Nephron progenitor cell (in vitro differentiated cells): ENCODE measurements around the gene MRPL2.

Source experiments
- DNase-seq: peaks from one replicate; pipeline ENCODE4 v3.0.0; 2021
- H3K27ac Mint-ChIP-seq: 2 replicates; pipeline ENCODE4 v1.8.0; 2021; ENCODE audit warnings: mild to moderate bottlenecking, moderate library complexity, mixed read lengths
- H3K27me3 Mint-ChIP-seq: 2 replicates; pipeline ENCODE4 v1.8.0; 2021; ENCODE audit warnings: mild to moderate bottlenecking, low read depth, mixed read lengths; ENCODE audit not compliant: poor library complexity
- H3K36me3 Mint-ChIP-seq: 2 replicates; pipeline ENCODE4 v1.8.0; 2021; ENCODE audit warnings: low read depth, mixed read lengths
- H3K4me1 Mint-ChIP-seq: 2 replicates; pipeline ENCODE4 v1.8.0; 2021; ENCODE audit warnings: mixed read lengths
- H3K4me3 Mint-ChIP-seq: 2 replicates; pipeline ENCODE4 v1.8.0; 2021; ENCODE audit warnings: mild to moderate bottlenecking, moderate library complexity, mixed read lengths
- H3K9me3 Mint-ChIP-seq: 2 replicates; pipeline ENCODE4 v1.8.0; 2021; ENCODE audit warnings: mild to moderate bottlenecking, moderate library complexity, mixed read lengths
- CTCF ChIP-seq: fragments of 200-600 bp; sonication (generic); IDR thresholded peaks from 2 replicates; pipeline ENCODE4 v1.5.0; 2021; ENCODE audit warnings: antibody characterized with exemption

The MRPL2 gene

GRCh38 chr6:43097502-43097901 lies 38.3 kb upstream of the MRPL2 start:
- H3K4me1 Mint-ChIP-seq: peaks cover 55% of the 10 kb centered on the region
- no peak overlapping the region for H3K4me3 Mint-ChIP-seq
- H3K9me3 Mint-ChIP-seq: no peaks in the 10 kb centered on the region
- peak overlapping the region; percentile 95 for H3K27ac Mint-ChIP-seq
- TF ChIP-seq CTCF: no peak
- DNase-seq: no peak
- no peaks in the 10 kb centered on the region for H3K27me3 Mint-ChIP-seq
- H3K36me3 Mint-ChIP-seq: peaks cover 5% of the 10 kb centered on the region

- no peak for DNase-seq
- H3K27me3 Mint-ChIP-seq: no peaks in the 10 kb centered on the region
- peak overlapping the region; percentile 38 for H3K4me3 Mint-ChIP-seq
- H3K4me1 Mint-ChIP-seq: peaks cover 59% of the 10 kb centered on the region
- peaks cover 5% of the 10 kb centered on the region for H3K36me3 Mint-ChIP-seq
- no peaks in the 10 kb centered on the region for H3K9me3 Mint-ChIP-seq
- peak overlapping the region; percentile 95 for H3K27ac Mint-ChIP-seq
- no peak for TF ChIP-seq CTCF
These were observed 37.9 kb upstream of the MRPL2 start for GRCh38 chr6:43097098-43097489.

GRCh38 chr6:43096451-43097097 lies 37.3 kb upstream of the MRPL2 start:
- no peaks in the 10 kb centered on the region for H3K9me3 Mint-ChIP-seq

GRCh38 chr6:43095939-43096338 lies 36.7 kb upstream of the MRPL2 start:
- TF ChIP-seq CTCF: no peak
- Mint-ChIP-seq H3K4me1 (peaks cover 66% of the 10 kb centered on the region), H3K36me3 (peaks cover 5% of the 10 kb centered on the region), H3K4me3 (no peak overlapping the region), H3K9me3 (no peaks in the 10 kb centered on the region), H3K27ac (peak overlapping the region; percentile 95), H3K27me3 (no peaks in the 10 kb centered on the region)
- no peak for DNase-seq

More at GRCh38 chr6:43096451-43097097, 37.3 kb upstream of the MRPL2 start:
- no peak overlapping the region for H3K4me3 Mint-ChIP-seq
- peak overlapping the region; percentile 95 for H3K27ac Mint-ChIP-seq
- peak; percentile 18 for DNase-seq
- peaks cover 60% of the 10 kb centered on the region for H3K4me1 Mint-ChIP-seq
- H3K36me3 Mint-ChIP-seq: peaks cover 5% of the 10 kb centered on the region
- no peaks in the 10 kb centered on the region for H3K27me3 Mint-ChIP-seq
- no peak for TF ChIP-seq CTCF

GRCh38 chr6:43093436-43094289 lies 34.4 kb upstream of the MRPL2 start:
- H3K36me3 Mint-ChIP-seq: no peaks in the 10 kb centered on the region
- peaks cover 89% of the 10 kb centered on the region for H3K4me1 Mint-ChIP-seq
- peak overlapping the region; percentile 69 for H3K4me3 Mint-ChIP-seq
- H3K27ac Mint-ChIP-seq: peak overlapping the region; percentile 98
- no peaks in the 10 kb centered on the region for H3K27me3 Mint-ChIP-seq
- no peaks in the 10 kb centered on the region for H3K9me3 Mint-ChIP-seq
- no peak for TF ChIP-seq CTCF
- DNase-seq: no peak
